GM12878 (cell line): ENCODE data around the gene APELA. TPM values are rescaled to one million over a fixed set of nuclear protein-coding genes. Genes with fewer than 3 reads are reported as not detected.
"Not testable (repeated sequence)": the region's sequence is repeated elsewhere in the genome, so short reads cannot be mapped to it uniquely, and the experiment has no call there.

Experiments
- ATAC-seq: fragments of 200-7000 bp; cut with Tn5 transposase; 3 replicates; pipeline ENCODE4 v1.9.1; 2020; ENCODE audit warnings: mild to moderate bottlenecking, moderate library complexity
- BruUV-seq: library from RNA; stranded (reverse); fragments of 400-500 nt; replicated peaks from 2 replicates; lab custom pipeline; 2021; lab: Mats Ljungman, UMichigan
- CTCF ChIA-PET: fragments of 300-600 bp; sonication (Branson Sonifier 250); formaldehyde crosslinking; extraction: SDS; loops from one replicate; lab custom pipeline; 2021; ENCODE audit warnings: inconsistent platforms; lab: Yijun Ruan, JAX
- POLR2A ChIA-PET: fragments of 350-600 bp; formaldehyde crosslinking; extraction: SDS; loops from one replicate; lab custom pipeline; 2021; ENCODE audit warnings: inconsistent platforms; lab: Charles Lee
- RAD21 ChIA-PET: fragments of 300-600 bp; sonication (Branson Sonifier 250); formaldehyde crosslinking; loops from one replicate; lab custom pipeline; 2023; ENCODE audit warnings: antibody characterized with exemption; ENCODE audit not compliant: unreplicated experiment; lab: Charles Lee
- SMC1A ChIA-PET: fragments of 300-600 bp; sonication (Branson Sonifier 250); formaldehyde crosslinking; loops from one replicate; lab custom pipeline; 2023; ENCODE audit not compliant: unreplicated experiment, uncharacterized antibody; lab: Charles Lee
- DNase-seq: peaks from one replicate; pipeline ENCODE4 v3.0.0-alpha.2; 2011; ENCODE audit warnings: low read depth, low spot score
- FAIRE-seq: peaks from 3 replicates; lab custom pipeline; 2011; peaks lifted over from hg19 to GRCh38; lab: Jason Lieb, UNC
- H2AFZ ChIP-seq: 2 replicates; pipeline ENCODE4 v1.6.0; 2011; ENCODE audit warnings: low read depth, low read length, control low read depth; ENCODE audit not compliant: control insufficient read depth
- H3K27ac ChIP-seq: 2 replicates; pipeline ENCODE4 v1.5.1; 2011; ENCODE audit warnings: control low read depth; ENCODE audit not compliant: control insufficient read depth, insufficient read depth
- H3K27me3 ChIP-seq, 2 experiments: replicated peaks in 1 of 2; 2 replicates each; pipeline versions ENCODE4 v1.6.0 to v1.6.1; 2011; ENCODE audit warnings: low read length in 1 of 2; ENCODE audit not compliant: control insufficient read depth in 2 of 2, insufficient read depth in 2 of 2
- H3K36me3 ChIP-seq, 2 experiments: 2 replicates each; pipeline ENCODE4 v1.5.1; 2011; ENCODE audit warnings: low read length in 1 of 2; ENCODE audit not compliant: control insufficient read depth in 2 of 2, insufficient read depth in 2 of 2
- H3K4me1 ChIP-seq: 2 replicates; pipeline ENCODE4 v1.6.1; 2011; ENCODE audit warnings: mild to moderate bottlenecking, low read length, moderate library complexity, mixed read lengths; ENCODE audit not compliant: control insufficient read depth, insufficient read depth
- H3K4me2 ChIP-seq: 2 replicates; pipeline ENCODE4 v1.6.0; 2011; ENCODE audit warnings: control low read depth; ENCODE audit not compliant: control insufficient read depth, insufficient read depth
- H3K4me3 ChIP-seq: fragments of 200-600 bp; sonication (generic); 2 replicates; pipeline ENCODE4 v1.5.1; 2016
- H3K79me2 ChIP-seq: 2 replicates; pipeline ENCODE4 v1.6.0; 2011; ENCODE audit warnings: low read length; ENCODE audit not compliant: control insufficient read depth, insufficient read depth
- H3K9ac ChIP-seq: 2 replicates; pipeline ENCODE4 v1.8.0; 2011; ENCODE audit warnings: low read length, control low read depth, mixed read lengths; ENCODE audit not compliant: control insufficient read depth, insufficient read depth
- H3K9me3 ChIP-seq: replicated peaks from 3 replicates; pipeline ENCODE4 v1.5.1; 2011; ENCODE audit warnings: mild to moderate bottlenecking, low read length; ENCODE audit not compliant: control insufficient read depth, insufficient read depth
- H4K20me1 ChIP-seq: 2 replicates; pipeline ENCODE4 v1.6.0; 2011; ENCODE audit not compliant: control insufficient read depth, insufficient read depth
- ATF2 ChIP-seq: IDR thresholded peaks from 2 replicates; pipeline ENCODE4 v1.6.1; 2012; ENCODE audit warnings: low read length, inconsistent platforms
- BCL11A ChIP-seq: IDR thresholded peaks from 2 replicates; pipeline ENCODE4 v1.6.1; 2011; ENCODE audit warnings: low read depth, low read length
- EP300 ChIP-seq, 2 experiments: fragments of 150-350 bp in 1 of 2; IDR thresholded peaks; 2 replicates each; pipeline ENCODE4 v1.6.1; 2011 to 2012; ENCODE audit warnings: low read depth in 2 of 2, low read length in 2 of 2, borderline replicate concordance in 1 of 2, improper control_type of control experiment in 1 of 2, inconsistent platforms in 1 of 2; ENCODE audit not compliant: control insufficient read depth in 1 of 2
- FOXM1 ChIP-seq: IDR thresholded peaks from 2 replicates; pipeline ENCODE4 v1.6.1; 2012; ENCODE audit warnings: low read depth, mild to moderate bottlenecking, inconsistent platforms, low read length, moderate library complexity
- IKZF2 ChIP-seq, 2 experiments: fragments of 450-650 bp; IDR thresholded peaks; 2 replicates each; pipeline ENCODE4 v1.6.1; 2017; ENCODE audit warnings: mild to moderate bottlenecking in 2 of 2, moderate library complexity in 2 of 2
- IRF4 ChIP-seq: IDR thresholded peaks from 2 replicates; pipeline ENCODE4 v1.6.1; 2011; ENCODE audit warnings: low read depth, low read length
- MEF2A ChIP-seq: IDR thresholded peaks from 2 replicates; pipeline ENCODE4 v1.6.1; 2011; ENCODE audit warnings: low read depth, mild to moderate bottlenecking, low read length, moderate library complexity; ENCODE audit not compliant: insufficient read depth
- MEF2B ChIP-seq: fragments of 450-650 bp; IDR thresholded peaks from 2 replicates; pipeline ENCODE4 v1.6.1; 2018; ENCODE audit warnings: mild to moderate bottlenecking, moderate library complexity; ENCODE audit not compliant: partially characterized antibody, poor library complexity, severe bottlenecking
- MLLT1 ChIP-seq: fragments of 450-650 bp; IDR thresholded peaks from 2 replicates; pipeline ENCODE4 v1.6.1; 2016; ENCODE audit warnings: mild to moderate bottlenecking
- NFIC ChIP-seq: IDR thresholded peaks from 2 replicates; pipeline ENCODE4 v1.6.1; 2012; ENCODE audit warnings: low read depth, mild to moderate bottlenecking, inconsistent platforms, low read length, moderate library complexity
- POLR2A ChIP-seq: IDR thresholded peaks from 2 replicates; pipeline ENCODE4 v1.6.1; 2011; ENCODE audit warnings: low read depth, mild to moderate bottlenecking, low read length
- RELB ChIP-seq: fragments of 450-650 bp; IDR thresholded peaks from 2 replicates; pipeline ENCODE4 v1.6.1; 2017; ENCODE audit warnings: low read depth, mild to moderate bottlenecking, moderate library complexity
- SMARCA5 ChIP-seq: fragments of 450-650 bp; IDR thresholded peaks from 2 replicates; pipeline ENCODE4 v1.6.1; 2017; ENCODE audit warnings: mild to moderate bottlenecking
- TCF7 ChIP-seq: IDR thresholded peaks from 2 replicates; pipeline ENCODE4 v1.6.1; 2014; ENCODE audit warnings: antibody characterized with exemption, borderline replicate concordance
- ZBED1 ChIP-seq: IDR thresholded peaks from 2 replicates; pipeline ENCODE4 v1.6.1; 2016; ENCODE audit warnings: borderline replicate concordance
- WGBS: methylation state at CpG from one replicate; pipeline ENCODE4 v1.1.6; 2016; ENCODE audit warnings: low lambda C conversion rate; ENCODE audit not compliant: insufficient replicate concordance, insufficient coverage; ENCODE audit errors: missing lambda C conversion rate; 5-methylcytosine and 5-hydroxymethylcytosine counted together
- in situ Hi-C: fragments of 300-500 bp; cut with MboI; formaldehyde crosslinking; loops from 9 replicates; pipeline ENCODE4 v1.14.3; 2018; ENCODE audit warnings: mixed read lengths
- intact Hi-C: fragments of 100-400 bp; cut with micrococcal nuclease; formaldehyde crosslinking; loops from one replicate; pipeline ENCODE4 v1.14.2; 2022; ENCODE audit not compliant: unreplicated experiment
- polyA plus RNA-seq, 11 experiments: library from polyadenylated mRNA; depleted of rRNA in 4 of 11; unstranded in 6 of 11; stranded (reverse) in 5 of 11; fragments of >200 nt; fragmentation: Nextera tagmentation in 4 of 11; fragmentation: Illumina TruSeq in 1 of 11; extraction: Ambion mirVana in 4 of 11; extraction: Trizol in 1 of 11; gene quantifications; 1 replicate in 1 of 11; 2 replicates in 10 of 11; pipeline versions ENCODE4 v1.2.1 to v1.2.3, GENCODE V29; 2011 to 2016; ENCODE audit warnings: inconsistent platforms in 2 of 11, missing spikeins in 2 of 11, low read depth in 1 of 11
- total RNA-seq, 4 experiments: library from RNA; depleted of rRNA in 3 of 4; stranded (reverse); fragments of >200 nt in 3 of 4; fragmentation: Illumina TruSeq in 1 of 4; extraction: Trizol in 1 of 4; gene quantifications; 2 replicates each; pipeline versions ENCODE4 v1.2.1 to v1.2.3, GENCODE V29; 2013 to 2021

APELA gene
- total and polyA plus RNA-seq, 10 of the 15 experiments (the other 5 are each of a cell fraction or from before 2014, with no cell fraction given) = 0.79 to 6.9 (median 1.2) TPM

GRCh38 chr4:164935865-164936606 is 59.1 kb downstream of the APELA start:
- RAD21 ChIA-PET = interaction anchor here (0.9 to 5.3 kb wide), 14 partner anchors 11 to 177 kb away, joined by 3 to 58 read pairs (median 5); partner anchors contain the start of genes TMEM192 and TRIM61
- CTCF ChIA-PET = interaction anchor here (0.6 to 8.1 kb wide), 33 partner anchors 9 to 391 kb away, joined by 3 to 185 read pairs (median 4); partner anchors contain the start of genes MSMO1, TMEM192 and TRIM61
- not testable (repeated sequence) for BruUV-seq, H4K20me1 ChIP-seq, H3K27me3 ChIP-seq, H3K9me3 ChIP-seq, FAIRE-seq, H3K79me2 ChIP-seq, H3K36me3 ChIP-seq
- SMC1A ChIA-PET = interaction anchor here (0.7 to 8.1 kb wide), 22 partner anchors 13 to 168 kb away, joined by 3 to 88 read pairs (median 5); partner anchors contain the start of genes APELA and TRIM61
- intact Hi-C loops (loop anchor here (1.0 to 5.0 kb wide), 5 partner anchors 21 to 161 kb away; no protein-coding TSS in a partner anchor), in situ Hi-C loops (loop anchor here (25.0 kb wide), 1 partner anchor 1774 kb away; the partner anchor contains the start of gene NAF1)
- peak overlapping the region; percentile 72 for H2AFZ ChIP-seq
- H3K4me3 ChIP-seq = peak overlapping the region; percentile 8; the same call in 1 of the 2 replicates
- peak; percentile 66 for DNase-seq
- ATAC-seq = peak; percentile 76
- POLR2A ChIA-PET = interaction anchor here (0.9 to 4.9 kb wide), 4 partner anchors 12 to 391 kb away, joined by 3 to 25 read pairs (median 6); partner anchors contain the start of genes MSMO1 and TRIM61
- H3K4me2 ChIP-seq = peak overlapping the region; percentile 38; the same call in 1 of the 2 replicates
- WGBS = 12% methylated on average over 9 of the region's 9 CpGs
- peaks cover 23% of the 10 kb centered on the region for H3K4me1 ChIP-seq
- H3K27ac ChIP-seq = peak overlapping the region; percentile 90
- peak overlapping the region; percentile 38; the same call in 1 of the 2 replicates for H3K9ac ChIP-seq
- peak; percentile 46 for TF ChIP-seq RELB
- TF ChIP-seq MLLT1 = peak; percentile 51; the same call in 1 of the 2 replicates
- peak; percentile 71; the same call in 1 of the 2 replicates for TF ChIP-seq ZBED1
- TF ChIP-seq IKZF2 (IDR thresholded peaks at IDR 0.05) = peak in 1 of 2 experiments; percentile 31; a peak in 2 of 4 replicates
- peak; percentile 23; the same call in 1 of the 2 replicates for TF ChIP-seq SMARCA5
- TF ChIP-seq MEF2A = peak; percentile 64; the same call in 1 of the 2 replicates
- TF ChIP-seq POLR2A = 0 out of 2 replicates have a peak, but pooled peaks have one; percentile 26
- peak in 1 of 2 experiments; percentile 62; a peak in 1 of 4 replicates for TF ChIP-seq EP300 (IDR thresholded peaks at IDR 0.05; ENCODE audit: borderline replicate concordance in 1 of 2, control insufficient read depth in 1 of 2, low read depth in 2 of 2, low read length in 2 of 2)
- peak; percentile 83 for TF ChIP-seq MEF2B
- TF ChIP-seq NFIC = peak; percentile 41
- 0 out of 2 replicates have a peak, but pooled peaks have one; percentile 35 for TF ChIP-seq BCL11A
- TF ChIP-seq ATF2 = 0 out of 2 replicates have a peak, but pooled peaks have one; percentile 15
- TF ChIP-seq TCF7 = peak; percentile 65
- TF ChIP-seq IRF4 = 0 out of 2 replicates have a peak, but pooled peaks have one; percentile 12
- 0 out of 2 replicates have a peak, but pooled peaks have one; percentile 59 for TF ChIP-seq FOXM1
